GM12878 (cell line): ENCODE results near the gene SETBP1. TPM values are rescaled to one million over a fixed set of nuclear protein-coding genes. Genes with fewer than 3 reads are reported as not detected.

Experiments used
- ATAC-seq: fragments of 200-7000 bp; cut with Tn5 transposase; 3 replicates; pipeline ENCODE4 v1.9.1; 2020; ENCODE audit warnings: mild to moderate bottlenecking, moderate library complexity
- BruUV-seq: library from RNA; stranded (reverse); fragments of 400-500 nt; replicated peaks from 2 replicates; lab custom pipeline; 2021; lab: Mats Ljungman, UMichigan
- CTCF ChIA-PET: fragments of 300-600 bp; sonication (Branson Sonifier 250); formaldehyde crosslinking; extraction: SDS; loops from one replicate; lab custom pipeline; 2021; ENCODE audit warnings: inconsistent platforms; lab: Yijun Ruan, JAX
- POLR2A ChIA-PET: fragments of 350-600 bp; formaldehyde crosslinking; extraction: SDS; loops from one replicate; lab custom pipeline; 2021; ENCODE audit warnings: inconsistent platforms; lab: Charles Lee
- RAD21 ChIA-PET: fragments of 300-600 bp; sonication (Branson Sonifier 250); formaldehyde crosslinking; loops from one replicate; lab custom pipeline; 2023; ENCODE audit warnings: antibody characterized with exemption; ENCODE audit not compliant: unreplicated experiment; lab: Charles Lee
- SMC1A ChIA-PET: fragments of 300-600 bp; sonication (Branson Sonifier 250); formaldehyde crosslinking; loops from one replicate; lab custom pipeline; 2023; ENCODE audit not compliant: unreplicated experiment, uncharacterized antibody; lab: Charles Lee
- DNase-seq: peaks from one replicate; pipeline ENCODE4 v3.0.0-alpha.2; 2011; ENCODE audit warnings: low read depth, low spot score
- FAIRE-seq: peaks from 3 replicates; lab custom pipeline; 2011; peaks lifted over from hg19 to GRCh38; lab: Jason Lieb, UNC
- H2AFZ ChIP-seq: 2 replicates; pipeline ENCODE4 v1.6.0; 2011; ENCODE audit warnings: low read depth, low read length, control low read depth; ENCODE audit not compliant: control insufficient read depth
- H3K27ac ChIP-seq: 2 replicates; pipeline ENCODE4 v1.5.1; 2011; ENCODE audit warnings: control low read depth; ENCODE audit not compliant: control insufficient read depth, insufficient read depth
- H3K27me3 ChIP-seq, 2 experiments: replicated peaks in 1 of 2; 2 replicates each; pipeline versions ENCODE4 v1.6.0 to v1.6.1; 2011; ENCODE audit warnings: low read length in 1 of 2; ENCODE audit not compliant: control insufficient read depth in 2 of 2, insufficient read depth in 2 of 2
- H3K36me3 ChIP-seq, 2 experiments: 2 replicates each; pipeline ENCODE4 v1.5.1; 2011; ENCODE audit warnings: low read length in 1 of 2; ENCODE audit not compliant: control insufficient read depth in 2 of 2, insufficient read depth in 2 of 2
- H3K4me1 ChIP-seq: 2 replicates; pipeline ENCODE4 v1.6.1; 2011; ENCODE audit warnings: mild to moderate bottlenecking, low read length, moderate library complexity, mixed read lengths; ENCODE audit not compliant: control insufficient read depth, insufficient read depth
- H3K4me2 ChIP-seq: 2 replicates; pipeline ENCODE4 v1.6.0; 2011; ENCODE audit warnings: control low read depth; ENCODE audit not compliant: control insufficient read depth, insufficient read depth
- H3K4me3 ChIP-seq: fragments of 200-600 bp; sonication (generic); 2 replicates; pipeline ENCODE4 v1.5.1; 2016
- H3K79me2 ChIP-seq: 2 replicates; pipeline ENCODE4 v1.6.0; 2011; ENCODE audit warnings: low read length; ENCODE audit not compliant: control insufficient read depth, insufficient read depth
- H3K9ac ChIP-seq: 2 replicates; pipeline ENCODE4 v1.8.0; 2011; ENCODE audit warnings: low read length, control low read depth, mixed read lengths; ENCODE audit not compliant: control insufficient read depth, insufficient read depth
- H3K9me3 ChIP-seq: replicated peaks from 3 replicates; pipeline ENCODE4 v1.5.1; 2011; ENCODE audit warnings: mild to moderate bottlenecking, low read length; ENCODE audit not compliant: control insufficient read depth, insufficient read depth
- H4K20me1 ChIP-seq: 2 replicates; pipeline ENCODE4 v1.6.0; 2011; ENCODE audit not compliant: control insufficient read depth, insufficient read depth
- CHD4 ChIP-seq: fragments of 200-600 bp; sonication (generic); IDR thresholded peaks from 2 replicates; pipeline ENCODE4 v1.6.1; 2016; ENCODE audit warnings: mild to moderate bottlenecking
- CREM ChIP-seq: IDR thresholded peaks from 2 replicates; pipeline ENCODE4 v1.6.1; 2014; ENCODE audit warnings: antibody characterized with exemption, low read depth
- HDAC2 ChIP-seq: fragments of 200-600 bp; sonication (generic); IDR thresholded peaks from 2 replicates; pipeline ENCODE4 v1.6.1; 2017
- KAT2A ChIP-seq: conservative IDR thresholded peaks from 2 replicates; pipeline ENCODE4 v1.6.1; 2011; ENCODE audit warnings: low read depth, low read length; ENCODE audit not compliant: control insufficient read depth
- SREBF1 ChIP-seq: IDR thresholded peaks from 2 replicates; pipeline ENCODE4 v1.6.1; 2012; ENCODE audit warnings: mild to moderate bottlenecking, low read length
- ZNF384 ChIP-seq: IDR thresholded peaks from 2 replicates; pipeline ENCODE4 v1.6.1; 2012; ENCODE audit warnings: low read depth, mild to moderate bottlenecking, low read length, improper control_type of control experiment, borderline replicate concordance
- WGBS: methylation state at CpG from one replicate; pipeline ENCODE4 v1.1.6; 2016; ENCODE audit warnings: low lambda C conversion rate; ENCODE audit not compliant: insufficient replicate concordance, insufficient coverage; ENCODE audit errors: missing lambda C conversion rate; 5-methylcytosine and 5-hydroxymethylcytosine counted together
- in situ Hi-C: fragments of 300-500 bp; cut with MboI; formaldehyde crosslinking; loops from 9 replicates; pipeline ENCODE4 v1.14.3; 2018; ENCODE audit warnings: mixed read lengths
- intact Hi-C: fragments of 100-400 bp; cut with micrococcal nuclease; formaldehyde crosslinking; loops from one replicate; pipeline ENCODE4 v1.14.2; 2022; ENCODE audit not compliant: unreplicated experiment
- polyA plus RNA-seq, 11 experiments: library from polyadenylated mRNA; depleted of rRNA in 4 of 11; unstranded in 6 of 11; stranded (reverse) in 5 of 11; fragments of >200 nt; fragmentation: Nextera tagmentation in 4 of 11; fragmentation: Illumina TruSeq in 1 of 11; extraction: Ambion mirVana in 4 of 11; extraction: Trizol in 1 of 11; gene quantifications; 1 replicate in 1 of 11; 2 replicates in 10 of 11; pipeline versions ENCODE4 v1.2.1 to v1.2.3, GENCODE V29; 2011 to 2016; ENCODE audit warnings: inconsistent platforms in 2 of 11, missing spikeins in 2 of 11, low read depth in 1 of 11
- total RNA-seq, 4 experiments: library from RNA; depleted of rRNA in 3 of 4; stranded (reverse); fragments of >200 nt in 3 of 4; fragmentation: Illumina TruSeq in 1 of 4; extraction: Trizol in 1 of 4; gene quantifications; 2 replicates each; pipeline versions ENCODE4 v1.2.1 to v1.2.3, GENCODE V29; 2013 to 2021
- TF ChIP-seq, protein P1 (sequence below): fragments of 450-650 bp; IDR thresholded peaks from 2 replicates; pipeline ENCODE4 v1.6.1; 2017; ENCODE audit warnings: borderline replicate concordance
- TF ChIP-seq, protein P2 (sequence below): IDR thresholded peaks from 2 replicates; pipeline ENCODE4 v1.6.1; 2012; ENCODE audit warnings: low read depth, low read length, improper control_type of control experiment
- TF ChIP-seq, protein P3 (sequence below): IDR thresholded peaks from 2 replicates; pipeline ENCODE4 v1.6.1; 2012; ENCODE audit warnings: low read depth, low read length, improper control_type of control experiment

SETBP1 gene
- total and polyA plus RNA-seq, 10 of the 15 experiments (the other 5 are each of a cell fraction or from before 2014, with no cell fraction given) = 0.99 to 29.7 (median 8.3) TPM

DNA sequence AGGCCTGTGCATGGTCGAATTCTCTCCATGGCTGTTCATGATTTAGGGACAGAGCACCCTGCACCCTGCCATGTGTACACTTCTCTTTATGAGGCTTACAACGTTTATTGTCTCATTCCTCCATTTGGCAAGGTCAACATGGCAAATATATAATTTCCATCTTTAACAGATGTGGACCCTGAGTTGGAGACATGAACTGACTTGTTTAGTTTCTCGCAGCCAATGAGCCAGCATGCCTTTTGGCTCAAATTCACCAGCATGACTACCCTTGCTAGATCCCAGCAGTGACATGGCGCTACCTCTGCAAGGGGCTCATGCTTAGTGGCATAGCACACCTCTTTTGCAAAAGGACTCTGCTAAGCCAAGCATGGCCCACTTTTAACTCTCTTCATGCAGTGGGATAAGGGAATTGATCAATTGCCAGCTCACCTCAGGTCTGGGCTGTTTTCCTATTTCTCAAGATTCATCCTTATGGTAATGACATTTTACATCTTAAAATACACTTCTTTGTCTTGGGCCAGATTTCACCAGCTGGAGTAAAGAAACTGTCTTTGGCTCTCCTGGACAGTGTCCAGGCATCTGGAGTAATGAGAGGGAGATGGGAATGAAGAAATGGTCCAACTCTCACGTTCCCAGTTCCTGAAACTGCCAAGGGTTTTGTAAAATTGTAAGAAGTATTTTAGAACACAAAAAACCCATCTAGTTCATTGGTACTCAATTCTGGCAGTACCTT, 159.5 kb downstream of the SETBP1 start (continued):
- TF ChIP-seq, protein P1, sequence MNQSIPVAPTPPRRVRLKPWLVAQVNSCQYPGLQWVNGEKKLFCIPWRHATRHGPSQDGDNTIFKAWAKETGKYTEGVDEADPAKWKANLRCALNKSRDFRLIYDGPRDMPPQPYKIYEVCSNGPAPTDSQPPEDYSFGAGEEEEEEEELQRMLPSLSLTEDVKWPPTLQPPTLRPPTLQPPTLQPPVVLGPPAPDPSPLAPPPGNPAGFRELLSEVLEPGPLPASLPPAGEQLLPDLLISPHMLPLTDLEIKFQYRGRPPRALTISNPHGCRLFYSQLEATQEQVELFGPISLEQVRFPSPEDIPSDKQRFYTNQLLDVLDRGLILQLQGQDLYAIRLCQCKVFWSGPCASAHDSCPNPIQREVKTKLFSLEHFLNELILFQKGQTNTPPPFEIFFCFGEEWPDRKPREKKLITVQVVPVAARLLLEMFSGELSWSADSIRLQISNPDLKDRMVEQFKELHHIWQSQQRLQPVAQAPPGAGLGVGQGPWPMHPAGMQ = no peak
- TF ChIP-seq, protein P2, sequence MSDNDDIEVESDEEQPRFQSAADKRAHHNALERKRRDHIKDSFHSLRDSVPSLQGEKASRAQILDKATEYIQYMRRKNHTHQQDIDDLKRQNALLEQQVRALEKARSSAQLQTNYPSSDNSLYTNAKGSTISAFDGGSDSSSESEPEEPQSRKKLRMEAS = no peak
- no peak for TF ChIP-seq CREM
- no peak for TF ChIP-seq CHD4
- TF ChIP-seq KAT2A = no peak
- TF ChIP-seq, protein P3, sequence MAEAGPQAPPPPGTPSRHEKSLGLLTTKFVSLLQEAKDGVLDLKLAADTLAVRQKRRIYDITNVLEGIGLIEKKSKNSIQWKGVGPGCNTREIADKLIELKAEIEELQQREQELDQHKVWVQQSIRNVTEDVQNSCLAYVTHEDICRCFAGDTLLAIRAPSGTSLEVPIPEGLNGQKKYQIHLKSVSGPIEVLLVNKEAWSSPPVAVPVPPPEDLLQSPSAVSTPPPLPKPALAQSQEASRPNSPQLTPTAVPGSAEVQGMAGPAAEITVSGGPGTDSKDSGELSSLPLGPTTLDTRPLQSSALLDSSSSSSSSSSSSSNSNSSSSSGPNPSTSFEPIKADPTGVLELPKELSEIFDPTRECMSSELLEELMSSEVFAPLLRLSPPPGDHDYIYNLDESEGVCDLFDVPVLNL = no peak
- no peak for TF ChIP-seq ZNF384

DNA sequence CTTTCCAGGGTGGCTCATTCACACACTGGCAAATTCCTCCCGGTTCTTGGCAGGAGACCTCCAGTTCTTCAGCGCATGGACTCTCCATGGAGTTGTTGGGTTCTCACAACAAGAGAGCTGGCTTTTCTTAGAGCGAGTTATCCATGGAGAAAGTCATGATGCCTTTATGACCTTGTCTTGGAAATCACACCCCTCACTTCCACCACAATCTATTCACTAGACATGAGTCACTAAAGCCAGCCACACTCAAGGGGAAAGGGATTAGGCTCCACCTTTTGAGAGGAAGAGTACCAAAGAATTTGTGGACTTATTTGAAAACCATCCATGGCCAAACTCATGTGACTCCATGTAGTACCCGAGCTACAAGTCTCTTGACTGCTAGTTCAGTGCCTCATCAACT, 160.5 kb downstream of the SETBP1 start:
- H3K27ac ChIP-seq = no peak overlapping the region
- no TSS peak for BruUV-seq
- no peak for DNase-seq
- intact Hi-C loops (no loop called here), in situ Hi-C loops (no loop called here)
- H3K4me1 ChIP-seq = peaks cover 23% of the 10 kb centered on the region
- no peaks in the 10 kb centered on the region for H3K27me3 ChIP-seq
- ChIA-PET SMC1A (interaction anchor here (1.0 to 3.9 kb wide), 20 partner anchors 11 to 371 kb away, joined by 3 to 28 read pairs (median 4); no protein-coding TSS in a partner anchor), RAD21 (interaction anchor here (0.6 to 3.1 kb wide), 8 partner anchors 11 to 356 kb away, joined by 3 to 16 read pairs (median 3); no protein-coding TSS in a partner anchor), POLR2A (interaction anchor here (0.5 to 1.9 kb wide), 4 partner anchors 15 to 1256 kb away, joined by 3 to 9 read pairs (median 4); no protein-coding TSS in a partner anchor), CTCF (interaction anchor here (1.1 to 3.6 kb wide), 9 partner anchors 9 to 372 kb away, joined by 3 to 9 read pairs (median 3); no protein-coding TSS in a partner anchor)
- no peaks in the 10 kb centered on the region for H3K79me2 ChIP-seq
- TF ChIP-seq HDAC2 (no peak), SREBF1 (no peak)
- peaks cover 1% of the 10 kb centered on the region; the same call in 1 of the 3 replicates for H3K9me3 ChIP-seq
- H2AFZ ChIP-seq = no peak overlapping the region
- ATAC-seq = no peak
- H3K4me3 ChIP-seq = no peak overlapping the region
- WGBS = 95% methylated on average over 4 of the region's 4 CpGs
- no peaks in the 10 kb centered on the region for H4K20me1 ChIP-seq
- no peak overlapping the region for H3K4me2 ChIP-seq
- FAIRE-seq = no peak
- H3K9ac ChIP-seq = no peak overlapping the region
- no peaks in the 10 kb centered on the region; a peak in 1 of 4 replicates for H3K36me3 ChIP-seq
